Stimulated activated CD4-positive, alpha-beta T cell treated with anti-CD3 and anti-CD28 coated beads, Interleukin-15, amount 100 ng/mL, for 48 hours (primary cell): ENCODE measurements around the gene BAIAP2.

Experiments
- DNase-seq, 2 donors: peaks; one replicate each; pipeline ENCODE4 v3.0.0-alpha.2; 2020; ENCODE audit warnings: low read depth in 2 of 2

Gene BAIAP2

DNA sequence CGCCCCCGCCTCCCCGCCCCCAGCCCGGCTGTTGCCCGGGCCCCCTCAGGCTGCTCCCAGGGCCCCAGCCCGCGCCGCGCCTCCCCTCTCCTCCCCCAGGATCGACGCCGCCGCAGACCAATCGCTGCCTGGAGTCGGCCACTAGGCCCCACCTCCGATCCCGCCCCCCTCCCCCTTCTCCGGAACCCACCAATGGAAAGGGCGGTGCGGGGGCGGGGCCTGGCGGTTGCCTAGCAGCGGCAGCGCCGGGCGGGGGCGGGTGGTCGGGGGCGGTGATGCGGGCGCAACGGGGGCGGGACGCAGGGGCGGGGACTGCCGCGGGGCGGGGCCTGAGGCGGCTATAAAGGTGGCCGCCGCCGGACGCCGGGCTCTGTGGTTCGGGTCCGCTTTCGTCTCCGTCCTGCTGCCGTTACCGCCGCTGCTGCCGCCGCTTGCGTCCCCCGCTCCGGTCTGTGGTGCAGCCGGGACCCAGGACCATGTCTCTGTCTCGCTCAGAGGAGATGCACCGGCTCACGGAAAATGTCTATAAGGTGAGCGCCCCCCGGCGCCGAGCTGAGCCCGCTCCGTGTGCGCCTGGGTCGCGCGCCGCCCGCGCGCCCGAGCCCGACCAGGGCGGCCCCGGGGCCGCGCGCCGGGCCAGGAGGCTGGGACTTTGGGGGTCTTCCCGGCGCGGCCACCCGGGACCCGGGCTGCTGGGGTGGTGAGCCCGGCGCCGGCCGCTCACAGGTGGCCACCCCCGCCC lies at the start of gene BAIAP2:
Gene BAIAP2 (plus strand): TSS at position 373 of the 742 bp plus-strand sequence. CDS start 104 bp downstream, at position 477.
- DNase-seq, result peak; percentile 94 to 96

- no peak for DNase-seq
Observed at GRCh38 chr17:80986046-80986445, 48.9 kb upstream of the BAIAP2 start.

- no peak for DNase-seq
Observed at GRCh38 chr17:80986816-80987475, 48.0 kb upstream of the BAIAP2 start.

DNA sequence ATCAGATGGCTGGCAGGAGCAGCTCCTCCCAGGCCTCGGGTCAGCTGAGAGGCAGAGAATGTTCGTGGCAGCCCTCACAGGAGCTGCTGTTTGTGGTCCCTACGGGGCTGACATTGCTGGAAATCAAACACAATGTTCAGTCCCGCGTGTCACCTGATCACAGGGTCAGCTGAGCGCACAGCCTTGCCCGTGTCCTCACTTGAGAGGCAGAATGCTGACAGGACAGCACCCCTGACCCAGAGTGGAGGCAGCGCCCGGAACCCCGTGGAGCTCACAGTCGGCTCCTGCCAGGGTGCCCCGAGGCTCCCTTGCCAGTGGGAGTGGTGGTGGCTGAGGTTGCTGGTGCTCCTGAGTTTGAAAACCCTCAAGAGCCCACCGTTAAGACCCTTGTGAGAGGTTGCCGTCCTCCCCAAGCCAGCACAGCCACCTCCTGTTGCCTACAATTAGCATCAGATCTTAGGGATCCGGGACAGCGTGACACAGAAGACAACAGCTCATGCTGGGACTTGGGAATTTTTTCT lies 47.0 kb upstream of the BAIAP2 start:
- no peak for DNase-seq

GRCh38 chr17:80989586-80989913 lies 45.4 kb upstream of the BAIAP2 start:
- no peak for DNase-seq

DNA sequence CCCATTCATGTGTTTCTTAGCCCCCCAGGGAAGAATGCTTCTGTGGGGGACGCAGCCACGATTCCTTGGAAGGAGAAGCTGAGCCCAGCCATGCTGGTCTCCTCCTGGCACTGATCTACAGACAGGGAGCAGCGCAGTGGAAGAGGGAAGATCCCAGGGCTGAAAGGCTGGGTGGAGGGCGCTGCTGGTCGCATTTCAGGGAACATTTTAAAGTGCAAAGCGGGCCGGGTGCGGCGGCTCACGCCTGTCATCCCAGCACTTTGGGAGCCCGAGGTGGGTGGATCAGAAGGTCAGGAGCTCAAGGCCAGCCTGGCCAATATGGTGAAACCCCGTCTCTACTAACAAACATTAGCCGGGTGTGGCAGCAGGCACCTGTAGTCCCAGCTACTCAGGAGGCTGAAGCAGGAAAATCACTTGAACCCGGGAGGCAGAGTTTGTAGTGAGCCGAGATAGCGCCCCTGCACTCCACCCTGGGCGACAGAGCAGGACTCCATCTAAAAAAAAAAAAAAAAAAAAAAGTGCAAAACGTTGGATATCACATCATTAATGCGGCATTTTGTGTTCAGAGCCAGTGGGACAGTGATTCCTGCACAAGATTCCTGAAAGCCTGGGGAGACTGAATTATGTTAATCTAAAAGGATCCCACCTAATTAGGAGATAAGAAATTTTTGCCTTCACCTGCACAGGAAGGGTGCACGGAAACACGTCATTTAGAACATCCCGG lies 43.9 kb upstream of the BAIAP2 start:
- DNase-seq, result no peak

DNA sequence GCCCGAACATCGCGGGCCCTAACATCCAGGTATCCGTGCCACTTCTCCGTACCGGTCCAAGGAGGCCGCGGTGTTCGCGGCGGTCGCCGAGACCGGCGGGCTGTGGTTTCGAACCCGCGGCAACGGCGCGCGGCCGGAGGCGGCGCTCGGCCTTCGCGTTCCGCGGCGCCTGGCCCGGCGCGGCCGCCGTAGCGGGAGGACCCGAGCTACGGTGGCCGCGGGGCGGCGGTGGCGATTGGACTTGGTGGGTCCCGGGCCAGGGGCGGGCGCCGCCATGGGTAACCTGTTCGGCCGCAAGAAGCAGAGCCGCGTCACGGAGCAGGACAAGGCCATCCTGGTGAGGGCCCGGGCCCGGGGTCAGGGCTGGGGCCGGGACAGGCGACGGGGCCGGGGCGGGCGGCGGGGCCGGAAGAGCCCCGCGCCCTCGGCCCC lies 43.3 kb upstream of the BAIAP2 start, which contains the start of gene CHMP6:
Gene CHMP6 (plus strand): TSS at position 197 of the 432 bp plus-strand sequence. CDS start 78 bp downstream, at position 275.
- DNase-seq, result peak; percentile 55 to 72

GRCh38 chr17:80992077-80992947 lies 42.6 kb upstream of the BAIAP2 start:
- no peak for DNase-seq

DNA sequence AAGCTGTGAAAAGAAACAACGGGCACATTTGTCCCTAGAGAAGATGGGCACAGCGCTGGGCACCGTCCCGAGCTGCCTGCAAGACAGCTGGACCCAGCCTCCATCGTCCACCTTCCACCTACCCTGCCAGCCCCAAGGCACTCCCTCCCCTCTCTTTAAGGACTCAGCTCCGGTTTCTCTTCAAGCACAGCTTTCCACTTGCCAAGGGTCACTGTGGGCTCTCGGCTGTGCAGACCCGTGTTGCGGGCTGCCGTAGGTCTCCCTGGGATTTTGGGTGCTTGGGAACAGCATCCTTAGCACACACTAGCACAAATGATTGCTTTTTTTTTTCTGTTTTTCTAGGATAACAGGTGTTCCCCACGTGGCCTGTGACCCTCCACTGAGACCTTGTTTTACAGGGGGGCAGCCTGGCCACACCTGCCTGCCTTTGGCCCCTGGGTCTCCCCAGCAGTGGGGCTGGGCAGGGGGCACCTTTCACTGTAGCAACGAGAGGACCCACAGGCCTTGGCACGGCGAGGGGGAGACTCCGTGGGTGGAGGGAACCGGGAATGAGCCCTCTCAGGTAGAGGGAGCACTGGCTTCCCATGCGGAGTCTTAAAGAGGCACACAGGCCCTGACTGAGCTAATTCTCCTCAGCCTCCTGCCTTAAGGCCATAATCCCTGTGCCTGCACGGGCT lies 41.9 kb upstream of the BAIAP2 start:
- no peak for DNase-seq

DNA sequence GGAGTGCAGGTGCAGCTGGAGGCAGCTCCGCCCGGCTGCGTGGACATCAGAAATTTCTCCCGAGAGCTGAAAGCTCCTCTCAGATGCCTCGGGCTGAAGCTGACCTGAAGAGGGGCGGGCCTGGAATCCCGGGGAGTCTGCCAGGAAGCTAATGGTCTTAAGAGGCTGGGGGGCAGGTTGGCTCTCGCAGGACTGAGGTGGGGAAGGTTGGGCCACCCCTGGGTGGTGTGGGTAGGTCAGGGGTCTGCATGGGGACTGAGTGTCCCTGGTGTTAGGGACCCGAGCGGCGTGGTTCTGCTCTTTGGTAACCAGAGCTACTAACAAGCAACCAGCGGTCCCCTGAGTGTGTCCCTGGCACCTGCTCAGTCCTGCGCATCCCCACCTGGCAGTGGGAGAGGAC lies 39.8 kb upstream of the BAIAP2 start:
- no peak for DNase-seq

DNA sequence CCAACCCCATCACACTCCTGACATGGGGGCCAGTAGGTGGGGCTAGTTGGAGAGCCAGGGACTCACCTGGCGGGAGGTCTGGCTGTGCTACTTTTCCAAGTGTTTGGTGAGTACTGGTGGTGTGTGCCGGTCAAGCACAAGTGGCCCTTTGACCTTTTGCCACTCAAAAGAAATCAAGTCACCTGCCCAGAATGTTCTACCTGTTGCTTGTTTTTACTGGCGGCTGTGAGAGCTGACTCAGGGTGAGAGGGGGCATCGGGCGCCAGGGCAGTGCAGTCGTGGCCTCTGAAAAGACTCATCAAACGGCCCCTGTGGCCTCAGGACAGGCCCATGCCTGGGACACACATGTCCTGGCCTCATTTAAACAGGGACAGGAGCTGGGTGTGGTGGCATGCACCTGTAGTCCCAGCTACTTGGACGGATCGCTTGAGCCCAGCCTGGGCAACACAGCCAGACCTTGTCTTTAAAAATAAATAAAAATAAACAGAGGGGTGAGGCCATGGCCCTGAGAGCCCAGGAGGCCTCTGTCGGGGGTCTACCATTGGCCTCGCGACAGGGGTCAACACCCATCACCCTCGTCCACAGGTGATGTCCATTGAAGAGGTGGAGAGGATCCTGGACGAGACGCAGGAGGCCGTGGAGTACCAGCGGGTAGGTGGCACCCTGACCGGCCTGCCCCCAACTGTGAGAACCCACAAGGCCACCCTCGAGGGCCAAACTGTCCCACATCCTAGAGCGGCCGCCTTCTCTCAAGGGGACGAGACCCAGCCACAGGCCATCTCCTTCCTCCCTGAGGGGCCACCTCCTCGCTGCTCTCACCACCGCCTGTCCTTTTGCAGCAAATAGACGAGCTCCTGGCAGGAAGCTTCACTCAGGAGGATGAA lies 38.3 kb upstream of the BAIAP2 start:
- no peak for DNase-seq

- DNase-seq, result no peak
Observed at GRCh38 chr17:80997424-80998117, 37.4 kb upstream of the BAIAP2 start.

DNA sequence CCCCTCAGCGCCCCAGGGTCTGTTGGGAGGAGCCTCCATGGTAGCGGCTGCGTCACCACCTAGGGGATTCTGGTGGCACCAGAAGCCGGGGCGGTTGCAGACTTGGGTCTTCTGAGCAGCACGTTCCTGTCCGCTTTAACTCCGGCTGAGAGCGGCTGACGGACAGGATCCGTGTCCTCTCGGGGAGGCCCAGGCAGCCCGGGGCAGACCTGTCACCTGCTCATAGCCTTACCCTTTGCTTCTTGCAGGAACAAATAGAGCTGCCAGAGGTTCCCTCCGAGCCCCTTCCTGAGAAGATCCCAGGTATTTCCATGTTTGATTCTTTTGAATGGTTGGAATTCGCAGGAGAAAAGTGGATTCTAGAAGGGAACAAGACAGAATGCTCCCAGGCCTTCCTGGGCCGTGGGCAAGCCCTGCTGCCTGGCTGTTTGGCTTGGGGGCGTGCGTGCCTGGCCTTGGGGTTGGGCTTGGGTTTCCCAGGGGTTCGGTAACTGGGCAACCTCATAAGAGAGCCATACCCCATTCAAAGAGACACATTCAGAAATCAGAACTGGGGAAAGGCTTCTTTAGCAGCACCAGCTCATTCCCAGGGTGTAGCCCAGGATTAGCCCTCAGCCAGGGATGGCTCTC lies 36.7 kb upstream of the BAIAP2 start:
- DNase-seq, result no peak

- DNase-seq, result no peak
Observed at GRCh38 chr17:80998748-80999535, 36.0 kb upstream of the BAIAP2 start.

DNA sequence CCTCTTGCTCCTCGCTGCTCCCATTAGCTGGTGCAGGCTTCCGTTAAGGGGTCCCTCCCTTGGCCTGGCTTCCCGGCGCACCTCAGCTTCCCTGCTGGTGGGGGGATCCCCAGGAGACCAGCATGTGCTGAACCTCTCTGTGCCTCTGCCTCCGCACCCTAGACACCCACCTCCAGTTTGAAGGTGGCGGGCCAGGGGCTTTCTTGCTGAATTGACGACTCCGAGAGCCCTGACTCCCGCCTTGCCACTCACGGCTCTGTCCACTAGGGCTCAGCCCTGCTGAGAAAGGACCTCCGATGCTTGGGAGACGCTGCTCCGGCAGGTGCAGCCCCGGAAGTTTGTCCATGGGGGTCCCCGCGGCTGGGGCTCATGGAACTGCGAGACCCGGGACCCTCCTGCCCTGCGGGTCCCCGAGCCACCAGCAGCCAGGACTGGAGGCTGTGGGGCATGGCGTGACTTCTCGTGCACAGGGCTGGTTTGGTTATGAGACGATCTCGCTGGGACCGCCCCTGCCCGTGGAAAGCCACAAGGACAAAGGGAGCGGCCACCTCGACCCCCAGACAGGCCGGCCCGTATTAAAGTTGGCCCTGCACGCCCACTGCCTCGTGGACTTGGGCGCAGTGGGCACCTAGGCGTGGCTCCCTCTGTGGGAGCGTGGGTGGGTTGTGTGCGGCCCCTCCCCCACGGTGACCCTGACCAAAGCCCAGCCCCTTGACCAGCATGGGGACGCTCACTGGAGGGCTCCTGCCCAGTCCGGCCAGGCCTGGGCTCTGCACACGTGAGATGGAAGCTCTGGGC lies 35.2 kb upstream of the BAIAP2 start:
- DNase-seq, result no peak

GRCh38 chr17:81000334-81000630 lies 34.7 kb upstream of the BAIAP2 start:
- DNase-seq, result no peak

DNA sequence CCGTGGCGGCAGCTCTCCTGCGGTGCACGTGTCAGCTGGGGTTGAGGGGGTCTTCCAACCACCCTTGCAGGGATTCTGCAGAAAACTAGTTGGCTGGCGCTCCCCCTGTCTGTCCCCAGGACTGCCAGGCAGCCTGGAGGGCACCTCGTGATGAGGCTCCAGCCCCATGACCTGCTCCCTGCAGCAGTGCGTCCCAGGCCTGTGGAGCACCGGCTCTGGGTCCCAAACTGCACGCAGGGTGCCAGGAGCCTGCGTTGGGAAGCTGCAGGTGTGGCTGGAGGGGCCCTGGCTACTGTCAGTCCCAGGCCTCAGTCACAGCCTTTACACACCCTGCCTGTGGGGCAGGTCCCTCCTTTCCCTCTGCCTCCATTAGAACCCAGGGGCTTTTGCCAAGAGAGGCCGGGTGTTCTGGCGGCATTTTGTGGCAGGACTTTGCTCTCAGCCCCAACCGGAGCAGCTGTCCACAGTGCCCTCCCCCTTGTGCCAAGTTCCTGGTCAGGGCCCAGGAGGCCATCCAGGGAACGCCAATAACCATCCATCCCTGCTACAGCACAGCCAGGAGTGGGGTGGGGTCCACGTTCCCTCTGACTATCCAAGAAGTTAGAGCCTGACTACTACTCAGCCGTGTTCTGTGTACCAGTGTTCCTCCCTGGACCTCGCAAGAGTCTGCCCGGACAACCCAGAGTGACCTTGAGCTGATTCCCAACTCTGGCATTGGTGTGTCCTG lies 34.2 kb upstream of the BAIAP2 start:
- no peak for DNase-seq
